GM21367 (cell line): Measurements from ENCODE around the gene TMCC1.
"Not testable (repeated sequence)": the region's sequence is repeated elsewhere in the genome, so short reads cannot be mapped to it uniquely, and the experiment has no call there.

ENCODE experiments used
- ATAC-seq: cut with Tn5 transposase; IDR thresholded peaks from one replicate; pipeline ENCODE4 v1.9.1; 2021; ENCODE audit not compliant: unreplicated experiment

The TMCC1 gene

DNA sequence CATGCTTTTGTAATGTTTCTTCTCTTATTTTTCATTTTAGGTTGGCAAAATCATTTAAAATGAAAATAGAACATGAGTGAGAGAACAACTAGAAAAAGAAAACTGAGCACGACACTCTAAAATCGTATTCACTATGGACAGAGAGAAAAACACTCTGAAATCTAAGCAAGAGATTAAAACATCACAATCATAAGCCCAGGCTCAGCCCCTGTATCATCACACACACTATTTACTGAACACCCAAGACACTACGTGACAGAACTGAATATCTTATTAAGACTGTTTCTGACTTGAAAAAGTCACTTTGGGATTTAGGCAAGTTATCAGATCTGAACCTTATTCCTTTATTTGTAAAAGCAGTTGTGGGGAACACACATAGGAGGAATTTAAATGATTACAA is 204.5 kb downstream of the TMCC1 start:
- ATAC-seq, result no peak

DNA sequence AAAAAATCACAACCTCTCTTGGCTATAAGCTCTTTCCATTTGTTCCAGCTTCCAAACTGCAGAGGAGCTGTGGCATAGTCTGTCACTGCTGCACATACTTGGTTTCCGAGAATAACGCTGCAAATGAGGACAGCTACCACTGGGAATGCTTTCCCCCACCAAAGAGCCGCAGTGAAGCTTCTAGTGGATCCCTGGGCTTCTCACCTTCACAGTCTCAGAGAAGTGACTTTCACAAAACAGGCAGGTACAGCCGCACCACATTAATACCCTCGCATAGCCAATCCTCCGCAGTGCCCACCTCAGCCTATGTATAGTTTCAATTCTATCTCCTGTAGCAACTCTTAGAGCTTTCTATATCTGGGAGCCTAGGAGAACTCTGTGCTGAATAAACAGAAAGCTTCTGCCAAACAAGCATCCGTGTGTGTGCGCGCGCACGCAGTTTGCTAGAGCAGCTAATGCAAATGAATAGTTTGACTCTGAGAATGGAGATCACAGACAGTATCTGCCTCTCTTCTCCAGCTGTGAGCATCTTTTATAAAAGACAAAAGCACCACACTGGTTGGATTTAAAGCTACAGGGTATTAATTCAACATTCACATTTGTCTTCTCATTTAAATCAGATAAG is 205.1 kb downstream of the TMCC1 start:
- no peak for ATAC-seq

DNA sequence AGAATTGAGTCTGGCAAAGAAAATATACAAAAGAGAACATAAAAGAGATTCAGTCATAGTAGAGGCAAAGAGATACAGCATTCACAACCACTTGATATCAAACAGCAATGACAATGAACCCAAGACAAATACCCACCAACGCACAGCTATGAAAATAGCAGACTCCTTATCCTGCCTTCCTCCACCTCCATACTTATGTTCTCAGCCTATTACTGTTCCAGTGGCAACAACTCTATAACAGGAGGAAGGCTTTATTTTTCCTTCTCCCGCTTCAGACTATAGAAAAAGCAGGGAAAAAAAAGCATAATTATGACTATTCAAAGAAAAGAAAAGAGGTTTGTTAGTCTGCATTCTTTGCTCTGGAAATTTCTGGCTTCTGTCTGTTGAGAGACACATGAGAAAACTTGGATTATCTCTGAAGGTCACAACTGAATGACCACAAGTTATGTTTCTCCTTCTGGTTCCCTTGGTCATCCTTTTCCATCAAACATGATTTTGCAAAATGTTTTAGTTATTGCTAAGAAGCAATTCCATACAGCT is 205.9 kb downstream of the TMCC1 start:
- no peak for ATAC-seq

DNA sequence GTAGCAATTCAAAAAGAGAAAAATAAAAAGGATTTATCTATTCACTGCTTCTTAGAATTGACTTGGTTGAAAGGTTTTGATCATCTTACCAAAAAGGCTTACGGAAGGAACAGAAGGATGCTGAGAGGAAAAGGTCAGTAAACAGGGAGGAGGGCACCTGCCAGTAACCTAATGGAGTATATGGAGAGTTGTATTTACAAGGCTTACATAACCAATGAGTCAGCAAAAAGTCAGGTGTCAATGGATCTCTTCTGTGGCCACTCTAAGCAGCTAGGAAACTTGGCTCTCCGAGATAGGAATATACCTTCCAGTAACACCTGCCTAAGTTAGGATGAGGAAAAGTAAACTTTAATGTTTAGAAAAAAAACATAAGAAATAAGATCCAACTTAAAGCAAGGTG is 206.6 kb downstream of the TMCC1 start:
- no peak for ATAC-seq

DNA sequence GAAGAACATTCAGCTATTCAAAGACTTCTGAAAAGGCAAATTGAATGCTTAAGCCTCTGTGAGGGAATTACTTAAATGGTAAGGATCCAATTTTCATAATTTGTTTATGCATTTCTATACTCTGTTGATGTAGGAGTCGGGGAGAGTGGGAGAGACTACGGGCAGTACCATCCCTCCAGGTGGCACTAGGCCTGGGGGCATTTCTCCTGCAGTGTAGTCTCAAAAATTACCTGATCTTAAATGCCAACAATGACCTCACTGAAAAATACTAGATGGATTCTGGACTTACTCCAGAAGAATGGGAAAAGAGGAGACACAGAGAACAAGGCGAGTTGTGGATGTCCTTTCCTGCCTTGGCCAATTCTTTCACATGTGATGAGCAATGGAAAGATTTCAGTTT is 209.2 kb downstream of the TMCC1 start:
- ATAC-seq, result no peak

DNA sequence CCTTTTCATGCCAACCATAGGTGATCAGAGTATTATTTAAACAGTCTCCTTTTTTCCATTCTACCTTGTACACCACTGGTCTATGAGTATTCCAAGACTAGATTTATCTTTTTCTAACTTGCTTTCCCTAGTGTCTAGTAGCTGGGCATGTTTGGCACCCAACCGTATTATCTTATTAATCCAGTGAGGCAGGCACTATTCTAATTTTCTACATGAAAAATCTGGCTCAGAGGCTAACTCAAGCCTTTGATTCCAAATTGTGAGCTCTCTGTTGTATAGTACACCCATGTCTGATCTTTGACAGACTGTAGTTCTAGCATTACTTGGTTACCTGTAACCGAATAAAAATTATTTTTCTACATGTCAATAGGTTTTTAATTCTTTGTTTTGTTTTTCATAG is 210.3 kb downstream of the TMCC1 start:
- no peak for ATAC-seq

DNA sequence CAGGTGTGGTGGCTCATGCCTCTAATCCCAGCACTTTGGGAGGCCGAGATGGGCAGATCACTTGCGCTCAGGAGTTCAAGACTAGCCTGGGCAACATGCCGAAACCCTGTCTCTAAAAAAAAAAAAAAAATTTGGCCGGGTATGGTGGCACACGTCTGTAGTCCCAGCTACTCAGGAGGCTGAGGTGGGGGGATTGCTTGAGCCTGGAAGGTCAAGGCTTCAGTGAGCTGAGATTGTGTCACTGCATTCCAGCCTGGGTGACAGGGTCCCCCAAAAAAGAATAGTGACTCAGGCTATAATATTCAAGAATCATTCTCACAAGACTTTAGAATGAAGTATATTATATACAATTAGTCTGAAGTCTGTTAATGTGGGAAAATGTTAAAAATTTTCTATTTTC is 216.5 kb downstream of the TMCC1 start:
- ATAC-seq, result no peak

DNA sequence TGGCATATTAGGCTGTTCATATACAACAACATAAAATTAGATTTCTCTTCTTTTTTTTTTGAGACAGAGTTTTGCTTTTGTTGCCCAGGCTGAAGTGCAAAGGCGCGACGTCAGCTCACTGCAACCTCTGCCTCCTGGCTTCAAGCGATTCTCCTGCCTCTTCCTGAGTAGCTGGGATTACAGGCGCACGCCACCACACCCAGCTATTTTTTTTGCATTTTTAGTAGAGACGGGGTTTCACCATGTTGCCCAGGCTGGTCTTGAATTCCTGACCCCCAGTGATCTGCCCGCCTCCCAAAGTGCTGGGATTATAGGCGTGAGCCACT is 218.8 kb downstream of the TMCC1 start:
- not testable (repeated sequence) for ATAC-seq

DNA sequence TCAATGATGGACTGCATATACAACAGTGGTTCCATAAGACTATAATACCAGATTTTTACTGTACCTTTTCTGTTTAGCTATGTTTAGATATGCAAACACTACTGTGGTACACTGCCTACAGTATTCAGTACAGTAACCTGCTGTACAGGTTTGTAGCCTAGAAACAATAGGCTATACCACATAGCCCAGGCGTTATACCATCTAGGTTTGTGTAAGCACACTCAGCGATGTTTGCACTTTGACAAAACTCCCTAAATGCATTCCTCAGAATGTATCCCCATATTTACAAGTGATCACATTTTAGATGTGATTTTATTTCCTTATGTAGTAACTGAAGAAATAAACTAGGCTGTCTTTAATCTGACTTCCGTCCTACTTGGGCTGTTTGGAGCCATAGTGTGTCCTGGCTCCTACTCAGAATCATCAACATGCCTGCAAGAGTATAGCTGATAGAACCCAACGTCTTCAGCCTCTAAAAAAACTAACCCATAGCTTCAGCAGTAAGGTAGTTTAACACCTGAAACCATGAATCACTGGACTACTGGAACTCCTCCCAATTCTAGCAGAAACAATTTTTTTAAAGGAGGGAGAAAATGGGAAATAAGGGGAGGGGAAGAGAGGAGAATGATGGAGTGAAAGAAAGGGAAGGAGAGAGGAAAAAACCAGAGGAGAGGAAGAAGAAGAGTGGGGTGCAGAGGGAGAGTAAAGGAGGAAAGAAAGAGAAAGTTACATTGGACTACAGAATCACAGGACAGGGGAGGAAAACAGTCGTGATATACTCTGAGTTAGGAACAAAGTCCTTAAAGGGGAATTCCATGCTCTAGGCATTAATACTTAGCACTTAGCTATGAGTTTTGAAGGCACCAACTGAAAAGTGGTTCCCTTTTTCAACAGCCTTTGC is 219.4 kb downstream of the TMCC1 start:
- no peak for ATAC-seq

DNA sequence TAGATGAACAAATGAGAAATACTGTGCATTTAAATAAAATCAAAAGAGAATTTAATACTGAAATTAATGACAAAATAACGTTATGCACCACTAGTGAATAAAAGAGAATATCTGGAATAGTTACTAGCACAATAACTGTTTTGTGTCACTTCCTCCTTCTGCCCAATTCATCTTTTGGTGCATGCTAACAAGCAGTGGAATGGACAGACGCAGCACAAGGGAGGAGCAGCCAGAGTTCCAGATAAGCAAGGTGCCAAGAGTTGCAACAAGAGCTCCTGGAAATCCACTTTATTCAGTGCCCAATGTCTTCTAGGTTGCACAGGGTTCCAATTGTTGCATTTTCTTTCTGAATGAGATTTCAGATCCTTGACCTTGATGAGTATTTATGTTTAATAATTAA is 220.5 kb downstream of the TMCC1 start:
- no peak for ATAC-seq

DNA sequence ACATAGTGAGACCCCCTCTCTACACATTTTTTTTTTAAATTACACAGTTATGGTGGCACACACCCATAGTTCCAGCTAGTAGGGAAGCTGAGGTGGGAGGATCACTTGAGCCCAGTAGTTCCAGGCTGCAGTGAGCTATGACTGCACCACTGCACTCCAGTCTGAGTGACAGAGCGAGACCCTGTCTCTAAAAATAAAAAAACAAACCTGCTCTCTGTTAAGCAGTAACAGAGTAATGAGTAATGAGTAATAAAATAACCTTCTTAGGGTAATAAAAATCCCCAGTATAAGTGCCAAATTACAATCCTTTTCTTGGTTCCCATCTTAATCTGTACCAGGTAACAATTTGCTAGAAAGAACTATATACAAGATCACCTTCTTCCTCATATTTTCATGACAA is 221.1 kb downstream of the TMCC1 start:
- ATAC-seq, result no peak

DNA sequence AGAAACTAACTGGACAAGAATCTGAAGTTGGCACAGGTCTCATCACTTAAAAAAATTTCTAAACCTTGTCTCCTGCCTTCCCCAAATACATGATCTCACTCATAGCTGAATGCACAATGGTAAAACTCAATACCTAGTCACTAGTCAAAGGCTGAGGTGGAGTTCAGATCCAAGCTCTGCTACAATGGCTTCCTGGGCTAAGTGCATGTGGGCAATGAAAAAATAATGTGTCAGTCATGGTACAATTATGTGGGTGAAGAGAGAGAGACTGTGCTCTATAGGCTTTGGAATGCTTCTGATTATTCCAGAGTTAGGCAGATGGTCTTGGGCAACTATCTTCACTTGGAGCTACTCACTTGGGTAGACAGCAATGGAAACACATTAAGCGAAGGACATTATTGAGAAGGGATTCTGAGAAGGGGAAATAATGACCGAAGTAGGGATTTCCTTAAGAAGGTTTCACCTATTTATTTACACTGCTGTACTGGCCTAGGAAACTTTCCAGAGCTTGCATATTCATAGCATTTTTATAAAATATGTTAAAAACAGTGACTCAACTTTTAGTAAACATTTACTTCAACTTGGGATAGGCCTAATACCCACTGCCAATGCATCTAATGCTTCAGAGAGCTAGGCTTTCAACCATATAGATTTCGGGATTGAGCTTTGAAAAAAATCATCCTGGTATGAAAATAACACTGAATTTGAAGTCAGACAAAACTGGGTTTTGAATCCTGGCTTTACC is 228.3 kb downstream of the TMCC1 start:
- ATAC-seq, result no peak

DNA sequence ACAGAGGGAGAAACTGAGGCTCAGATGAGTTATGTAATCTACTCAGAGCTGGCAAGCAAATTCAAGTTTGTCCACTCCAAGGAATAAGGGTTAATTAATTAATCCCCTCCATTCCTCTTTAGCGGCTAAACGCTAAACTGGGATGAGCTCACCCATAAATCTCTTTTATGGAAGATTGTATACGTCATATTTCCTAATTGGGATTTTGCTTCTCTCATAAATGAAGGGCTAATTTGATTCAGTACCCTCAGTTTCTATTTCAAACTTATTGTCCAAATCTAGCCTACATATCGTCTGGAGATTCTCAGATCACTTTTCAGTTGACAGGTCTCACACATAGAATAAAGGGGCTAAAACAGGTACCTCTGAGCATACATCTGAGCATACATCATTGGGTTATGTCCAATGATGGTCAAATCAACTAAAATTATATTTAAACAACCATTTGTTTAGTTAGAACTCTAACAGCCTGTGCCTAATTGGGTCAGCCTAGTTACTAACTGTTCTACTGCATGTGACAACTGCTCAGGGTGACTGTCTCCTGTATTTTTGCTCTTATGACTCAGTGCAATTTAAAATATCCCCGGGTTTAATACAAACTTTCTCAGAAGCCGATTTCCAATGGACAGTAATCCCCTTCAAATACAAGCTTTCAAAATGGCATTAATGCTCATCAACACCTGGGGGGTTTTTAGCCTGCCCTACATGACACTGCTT is 229.4 kb downstream of the TMCC1 start:
- ATAC-seq, result no peak

DNA sequence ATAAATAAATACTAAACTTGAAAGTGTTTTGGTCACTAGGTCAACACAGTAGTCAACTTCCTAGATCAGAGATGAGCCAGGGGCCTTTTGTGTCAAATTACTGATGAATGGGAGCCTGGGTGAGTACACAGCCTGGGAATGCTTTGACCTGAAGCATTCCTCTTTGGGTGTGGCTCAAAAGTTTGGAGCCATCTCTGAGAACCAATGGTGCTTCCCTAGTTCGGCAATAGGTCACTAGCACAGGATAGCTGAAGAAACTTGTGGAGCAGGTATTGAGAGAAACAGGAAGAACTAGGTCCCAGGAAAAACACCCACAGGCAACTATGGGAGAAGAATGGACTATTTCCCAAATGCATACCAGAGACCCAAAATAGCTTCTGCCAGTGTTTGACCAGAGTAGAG is 230.5 kb downstream of the TMCC1 start:
- no peak for ATAC-seq

DNA sequence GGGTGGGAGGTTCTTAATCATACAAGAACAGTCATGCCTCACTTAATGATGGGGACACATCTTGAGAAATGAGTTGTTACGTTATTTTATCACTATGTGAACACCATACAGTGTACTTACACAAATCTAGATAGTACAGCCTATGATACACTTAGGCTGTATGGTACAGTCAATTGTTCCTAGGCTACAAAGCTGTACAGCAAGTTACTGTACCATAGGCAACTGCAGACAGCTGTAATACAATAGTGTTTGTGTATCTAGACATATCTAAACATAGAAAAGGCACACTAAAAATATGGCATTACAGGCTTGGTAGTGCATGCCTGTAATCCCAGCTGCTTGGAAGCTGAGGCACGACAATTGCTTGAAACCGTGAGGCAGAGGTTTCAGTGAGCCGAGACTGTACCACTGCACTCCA is 231.3 kb downstream of the TMCC1 start:
- ATAC-seq, result no peak

DNA sequence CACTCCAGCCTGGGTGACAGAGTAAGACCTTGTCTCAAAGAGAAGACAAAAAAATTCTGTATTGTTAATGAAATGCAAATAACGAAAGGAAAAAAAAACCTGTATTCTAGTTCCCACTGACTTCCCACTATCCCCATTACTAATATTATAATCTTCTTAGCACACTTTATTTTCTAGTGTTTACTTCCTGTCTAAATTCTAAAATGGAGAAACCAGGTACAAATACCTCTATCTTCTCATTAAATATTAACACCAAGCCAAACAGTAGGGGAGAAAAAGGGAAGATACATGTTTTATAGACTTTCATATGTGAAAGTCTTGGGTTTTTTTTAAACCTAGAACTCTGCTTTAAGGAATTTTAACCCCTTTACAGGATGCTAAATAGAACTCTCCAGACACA is 231.7 kb downstream of the TMCC1 start:
- ATAC-seq, result no peak

DNA sequence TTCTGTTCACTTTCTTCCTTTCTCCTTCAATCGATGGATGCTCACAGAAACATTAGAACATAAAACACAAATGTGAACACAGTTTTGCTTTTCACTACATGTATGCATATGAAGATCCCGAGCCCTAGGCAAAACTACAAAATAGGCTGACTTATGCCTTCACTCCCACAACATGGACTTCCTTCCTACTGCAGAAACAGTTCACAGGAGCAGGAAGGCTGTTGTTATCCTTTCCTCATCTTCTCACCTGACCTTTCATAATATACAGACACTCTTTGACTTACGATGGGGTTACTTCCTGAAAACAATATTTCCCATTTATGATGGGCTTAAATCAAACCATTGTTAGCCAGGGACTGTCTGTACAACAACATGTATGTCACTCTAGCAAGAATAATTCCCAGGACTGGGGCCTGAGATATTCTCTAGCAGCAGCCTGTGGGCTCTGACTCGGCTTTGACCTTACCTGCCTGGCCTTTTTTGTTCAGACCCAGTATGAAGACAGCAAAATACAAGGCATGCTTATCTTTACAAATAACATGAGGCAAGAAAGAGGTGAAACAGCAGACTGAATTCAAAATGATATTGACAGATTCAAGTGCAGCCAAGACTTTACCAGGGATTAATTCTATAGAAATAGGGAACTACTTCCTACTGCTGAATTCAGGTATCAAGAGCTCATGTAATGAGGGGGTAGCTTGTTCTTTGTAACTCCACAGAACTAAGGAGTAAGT is 235.2 kb downstream of the TMCC1 start:
- no peak for ATAC-seq

DNA sequence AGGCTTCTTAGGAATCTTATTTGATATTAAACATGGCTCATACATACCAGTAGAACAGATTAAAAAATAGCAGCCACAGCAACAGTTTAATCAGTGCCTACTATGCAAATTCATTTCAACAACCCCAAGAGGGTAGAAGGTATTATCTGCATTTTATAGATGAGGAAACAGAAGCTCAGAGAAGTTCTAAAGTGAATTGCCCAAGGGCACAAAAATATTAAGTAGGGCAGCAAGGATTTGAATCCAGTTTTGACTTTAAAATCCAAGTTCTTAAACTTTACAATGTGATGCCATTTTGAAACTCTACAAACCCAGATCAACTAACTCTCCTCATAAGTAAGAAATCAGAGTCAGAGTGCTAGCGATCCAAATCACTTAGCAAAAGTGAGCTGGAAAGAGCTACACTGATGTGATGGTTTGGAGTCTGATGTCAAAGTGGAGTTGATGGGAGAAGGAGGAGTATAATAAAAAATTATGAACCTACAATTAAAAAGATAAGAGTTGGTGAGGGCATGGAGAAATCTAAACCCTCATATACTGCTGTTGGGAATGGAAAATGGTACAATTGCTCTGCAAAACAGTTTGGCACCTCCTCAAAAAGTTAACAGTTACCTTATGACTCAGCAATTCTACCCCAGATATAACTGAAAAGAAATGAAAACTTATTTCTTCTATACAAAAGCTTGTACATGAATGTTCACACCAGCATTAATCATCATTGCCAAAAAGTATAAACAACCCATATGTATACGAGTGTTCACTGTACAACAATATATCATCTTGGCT is 236.1 kb downstream of the TMCC1 start:
- no peak for ATAC-seq

DNA sequence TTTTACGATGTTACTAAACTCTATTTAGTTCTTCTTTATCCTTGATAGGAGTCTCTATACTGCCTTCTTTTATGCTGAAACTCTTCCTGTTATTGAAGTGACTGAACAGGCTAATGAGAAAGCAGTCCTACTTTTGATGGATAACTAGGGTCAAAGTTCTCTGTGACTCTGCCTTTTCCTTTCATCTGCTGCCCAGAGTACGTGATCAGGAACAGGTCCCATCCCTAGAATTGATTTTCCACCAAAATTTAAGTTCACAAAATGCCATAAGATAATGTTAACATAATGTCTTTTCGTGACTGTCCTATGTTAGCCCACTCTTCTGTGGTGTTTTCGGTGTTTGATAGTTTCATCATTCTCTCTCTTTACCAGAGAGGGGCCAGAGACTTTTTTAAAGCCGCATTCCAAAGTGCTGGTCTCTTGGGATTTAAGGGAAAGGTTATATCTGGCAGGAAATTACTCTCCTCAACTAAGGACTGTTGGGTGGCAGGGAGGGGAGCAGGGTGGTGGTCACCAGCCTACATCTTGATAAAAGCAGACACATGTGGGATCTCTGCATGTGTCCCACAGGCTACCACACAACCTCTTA is 236.8 kb downstream of the TMCC1 start:
- no peak for ATAC-seq
